Parathyroid adenoma (tissue), 2 donors: ENCODE results near the gene MAPK8IP1.

Experiments used
- H2AFZ ChIP-seq: fragments of 300-600 bp; sonication (generic); one replicate; pipeline ENCODE4 v1.7.0; 2017; ENCODE audit warnings: antibody characterized with exemption, mild to moderate bottlenecking
- H3K27ac ChIP-seq: fragments of 300-600 bp; sonication (generic); one replicate; pipeline ENCODE4 v1.7.0; 2017
- H3K27me3 ChIP-seq: fragments of 300-600 bp; sonication (generic); one replicate; pipeline ENCODE4 v1.7.0; 2017; ENCODE audit warnings: low read length; ENCODE audit not compliant: control insufficient read depth, insufficient read depth
- H3K36me3 ChIP-seq: fragments of 300-600 bp; sonication (generic); one replicate; pipeline ENCODE4 v1.7.0; 2017; ENCODE audit warnings: low read length; ENCODE audit not compliant: control insufficient read depth, insufficient read depth
- H3K4me1 ChIP-seq: fragments of 300-600 bp; sonication (generic); one replicate; pipeline ENCODE4 v1.7.0; 2017; ENCODE audit warnings: control low read depth
- H3K4me2 ChIP-seq: fragments of 300-600 bp; sonication (generic); one replicate; pipeline ENCODE4 v1.7.0; 2017; ENCODE audit warnings: low read length
- H3K4me3 ChIP-seq: fragments of 300-600 bp; sonication (generic); one replicate; pipeline ENCODE4 v1.7.0; 2017; ENCODE audit warnings: low read depth, low read length
- H3K79me2 ChIP-seq: fragments of 300-600 bp; sonication (generic); one replicate; pipeline ENCODE4 v1.7.0; 2017; ENCODE audit warnings: control low read depth
- H3K9ac ChIP-seq: fragments of 300-600 bp; sonication (generic); one replicate; pipeline ENCODE4 v1.7.0; 2017; ENCODE audit warnings: mild to moderate bottlenecking
- H3K9me3 ChIP-seq: fragments of 300-600 bp; sonication (generic); one replicate; pipeline ENCODE4 v1.7.0; 2017; ENCODE audit warnings: low read length; ENCODE audit not compliant: control insufficient read depth
- TF ChIP-seq, protein P1 (sequence below): fragments of 300-600 bp; sonication (generic); IDR thresholded peaks from one replicate; pipeline ENCODE4 v1.7.0; 2017; ENCODE audit warnings: antibody characterized with exemption, mild to moderate bottlenecking
- donor health status: primary hyperparathyroidism.

Gene MAPK8IP1

GRCh38 chr11:45931739-45932138, 46.3 kb downstream of the MAPK8IP1 start:
- TF ChIP-seq, protein P1, sequence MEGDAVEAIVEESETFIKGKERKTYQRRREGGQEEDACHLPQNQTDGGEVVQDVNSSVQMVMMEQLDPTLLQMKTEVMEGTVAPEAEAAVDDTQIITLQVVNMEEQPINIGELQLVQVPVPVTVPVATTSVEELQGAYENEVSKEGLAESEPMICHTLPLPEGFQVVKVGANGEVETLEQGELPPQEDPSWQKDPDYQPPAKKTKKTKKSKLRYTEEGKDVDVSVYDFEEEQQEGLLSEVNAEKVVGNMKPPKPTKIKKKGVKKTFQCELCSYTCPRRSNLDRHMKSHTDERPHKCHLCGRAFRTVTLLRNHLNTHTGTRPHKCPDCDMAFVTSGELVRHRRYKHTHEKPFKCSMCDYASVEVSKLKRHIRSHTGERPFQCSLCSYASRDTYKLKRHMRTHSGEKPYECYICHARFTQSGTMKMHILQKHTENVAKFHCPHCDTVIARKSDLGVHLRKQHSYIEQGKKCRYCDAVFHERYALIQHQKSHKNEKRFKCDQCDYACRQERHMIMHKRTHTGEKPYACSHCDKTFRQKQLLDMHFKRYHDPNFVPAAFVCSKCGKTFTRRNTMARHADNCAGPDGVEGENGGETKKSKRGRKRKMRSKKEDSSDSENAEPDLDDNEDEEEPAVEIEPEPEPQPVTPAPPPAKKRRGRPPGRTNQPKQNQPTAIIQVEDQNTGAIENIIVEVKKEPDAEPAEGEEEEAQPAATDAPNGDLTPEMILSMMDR: no peak
- Histone ChIP-seq H3K27me3 (no peaks in the 10 kb centered on the region), H3K4me3 (no peak overlapping the region), H3K9ac (no peak overlapping the region), H3K9me3 (no peaks in the 10 kb centered on the region), H3K79me2 (no peaks in the 10 kb centered on the region), H3K4me2 (no peak overlapping the region), H2AFZ (no peak overlapping the region), H3K36me3 (no peaks in the 10 kb centered on the region), H3K27ac (no peak overlapping the region), H3K4me1 (peaks cover 6% of the 10 kb centered on the region)

DNA sequence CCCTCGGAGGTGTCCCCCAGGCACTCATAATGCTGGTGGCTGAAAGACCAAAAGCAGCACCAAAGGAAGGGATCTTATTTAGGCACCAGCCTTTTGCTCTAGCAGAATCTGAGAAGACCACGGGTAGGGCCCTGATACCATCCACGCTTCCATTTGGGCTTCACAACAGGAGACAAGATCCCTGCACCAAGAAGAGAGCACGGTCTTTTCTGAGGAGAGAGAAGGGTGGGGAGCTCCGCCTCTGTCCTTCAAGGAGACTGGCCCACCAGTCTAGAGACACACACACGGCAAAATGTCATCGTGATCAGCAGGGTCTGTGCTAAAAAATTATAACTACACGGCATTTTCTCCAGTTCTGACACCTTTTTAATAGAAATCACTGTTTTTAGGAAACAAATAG, 46.8 kb downstream of the MAPK8IP1 start:
- Histone ChIP-seq H3K9me3 (no peaks in the 10 kb centered on the region), H2AFZ (no peak overlapping the region), H3K4me2 (no peak overlapping the region), H3K4me1 (peaks cover 6% of the 10 kb centered on the region), H3K79me2 (no peaks in the 10 kb centered on the region), H3K27me3 (no peaks in the 10 kb centered on the region), H3K36me3 (no peaks in the 10 kb centered on the region), H3K9ac (no peak overlapping the region), H3K4me3 (no peak overlapping the region), H3K27ac (no peak overlapping the region)
- TF ChIP-seq, protein P1: no peak

DNA sequence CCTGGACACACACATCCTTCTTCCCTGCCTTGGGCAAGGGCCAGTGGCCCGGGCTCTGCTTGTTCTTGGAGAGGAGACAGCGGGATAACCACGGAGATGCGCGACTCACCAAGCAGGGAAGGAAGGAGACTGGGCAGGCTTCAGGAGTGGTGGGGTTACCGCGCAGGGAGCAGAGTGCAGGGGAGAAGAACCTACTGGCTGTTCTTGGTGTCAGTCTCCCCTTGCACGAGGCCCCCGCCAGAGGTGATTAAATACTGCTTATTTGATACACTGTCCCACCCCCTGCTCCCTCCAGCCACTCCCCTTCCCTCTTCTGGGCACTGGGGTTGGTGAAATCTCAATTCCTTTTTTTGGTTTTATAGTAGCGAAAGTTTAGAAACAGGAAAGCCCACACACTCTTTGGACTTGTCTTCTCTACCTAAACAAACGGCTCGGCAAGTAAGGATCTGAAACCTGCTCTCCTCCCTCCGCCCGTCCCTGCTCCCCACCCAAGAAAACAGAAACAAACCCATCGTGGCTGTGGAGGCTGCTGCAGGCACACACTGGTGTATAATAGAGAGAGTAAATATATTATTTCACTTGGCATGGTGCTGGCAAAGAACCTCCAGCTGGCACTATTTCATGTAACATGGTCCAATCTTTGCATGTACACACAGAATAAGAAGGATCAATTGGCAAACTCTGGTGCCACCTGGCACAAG, 47.8 kb downstream of the MAPK8IP1 start:
- Histone ChIP-seq H3K9me3 (no peaks in the 10 kb centered on the region), H3K79me2 (no peaks in the 10 kb centered on the region), H3K9ac (no peak overlapping the region), H3K27me3 (no peaks in the 10 kb centered on the region), H3K36me3 (no peaks in the 10 kb centered on the region), H3K4me2 (no peak overlapping the region), H3K4me3 (no peak overlapping the region), H2AFZ (no peak overlapping the region), H3K27ac (no peak overlapping the region), H3K4me1 (peaks cover 6% of the 10 kb centered on the region)
- TF ChIP-seq, protein P1: no peak

DNA sequence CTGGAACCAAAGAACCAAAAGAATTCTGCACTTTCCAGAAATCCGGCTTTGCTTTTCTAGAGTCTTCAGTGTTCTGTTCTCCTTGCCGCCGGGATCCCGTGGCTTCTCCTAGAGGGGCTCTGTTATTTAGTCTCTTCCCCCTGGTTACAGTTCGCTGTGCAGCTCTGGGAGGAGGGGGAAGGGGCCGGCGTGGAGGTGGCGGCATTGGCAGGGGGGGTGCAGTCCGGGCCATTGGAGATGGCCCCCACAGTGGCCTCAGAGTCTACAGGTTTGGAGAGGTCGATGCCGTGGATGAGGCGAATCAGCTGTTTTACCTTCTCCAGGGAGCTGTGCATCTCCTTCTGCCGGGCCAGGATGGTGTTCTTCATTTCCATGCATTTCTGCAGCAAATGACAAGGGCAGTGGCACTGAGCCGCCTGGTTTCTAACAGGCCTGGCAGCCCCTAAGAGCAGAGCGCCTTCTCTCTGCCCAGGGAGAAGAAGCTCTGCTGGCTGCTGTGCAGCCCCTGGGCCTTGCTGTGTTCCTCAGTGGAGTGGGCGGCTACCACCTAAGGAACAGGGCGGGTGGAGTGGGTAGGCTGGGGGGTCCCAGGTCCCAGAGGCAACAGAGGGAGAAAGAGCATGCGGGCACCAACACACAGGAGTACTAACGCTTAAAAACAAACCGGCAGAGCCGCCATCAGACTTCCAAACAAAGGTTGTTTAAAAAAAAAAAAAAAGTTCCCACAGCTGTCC, 48.6 kb downstream of the MAPK8IP1 start:
- Histone ChIP-seq H2AFZ (no peak overlapping the region), H3K4me2 (no peak overlapping the region), H3K9me3 (no peaks in the 10 kb centered on the region), H3K27ac (peak overlapping the region; percentile 53), H3K4me3 (no peak overlapping the region), H3K9ac (no peak overlapping the region), H3K27me3 (no peaks in the 10 kb centered on the region), H3K36me3 (no peaks in the 10 kb centered on the region), H3K4me1 (peaks cover 6% of the 10 kb centered on the region), H3K79me2 (no peaks in the 10 kb centered on the region)
- TF ChIP-seq, protein P1: no peak
